Muscle of leg (tissue), 16 donors: Measurements from ENCODE around the gene MC4R. TPM values are rescaled to one million over a fixed set of nuclear protein-coding genes. Genes with fewer than 3 reads are reported as not detected.
A peak's percentile ranks its signal among the peaks of the same experiment; 100 is the strongest.
"Not testable (repeated sequence)": the region's sequence is repeated elsewhere in the genome, so short reads cannot be mapped to it uniquely, and the experiment has no call there.

Source experiments
- DNase-seq: peaks from one replicate; pipeline ENCODE4 v3.0.0; 2013
- H3K27ac ChIP-seq: one replicate; pipeline ENCODE4 v1.5.1; 2013; ENCODE audit warnings: mild to moderate bottlenecking, low read length, control low read depth
- H3K27me3 ChIP-seq: one replicate; pipeline ENCODE4 v1.6.1; 2013; ENCODE audit warnings: low read length; ENCODE audit not compliant: control insufficient read depth, insufficient read depth
- H3K36me3 ChIP-seq: one replicate; pipeline ENCODE4 v1.6.1; 2013; ENCODE audit warnings: low read length; ENCODE audit not compliant: control insufficient read depth, insufficient read depth
- H3K4me1 ChIP-seq: one replicate; pipeline ENCODE4 v1.6.1; 2013; ENCODE audit warnings: low read length; ENCODE audit not compliant: control insufficient read depth, insufficient read depth
- H3K4me3 ChIP-seq: one replicate; pipeline ENCODE4 v1.5.1; 2013; ENCODE audit warnings: low read length, control low read depth
- H3K9me3 ChIP-seq: replicated peaks from 2 replicates; pipeline ENCODE4 v1.6.1; 2013; ENCODE audit warnings: low read depth, low read length; ENCODE audit not compliant: control insufficient read depth
- WGBS: methylation state at CpG from one replicate; pipeline ENCODE4 v1.1.5; 2013; ENCODE audit warnings: missing lambda C conversion rate; ENCODE audit not compliant: insufficient coverage; 5-methylcytosine and 5-hydroxymethylcytosine counted together
- long read RNA-seq, 11 donors: transcript quantifications; one replicate each; lab custom pipeline, GENCODE V29; 2026
- polyA plus RNA-seq, 8 donors: library from polyadenylated mRNA; unstranded; fragments of 120-200 nt; gene quantifications; one replicate each; pipeline versions ENCODE4 v1.2.1 to v1.2.3, GENCODE V29; 2013; ENCODE audit warnings: inconsistent platforms in 1 of 8, low replicate concordance in 1 of 8; ENCODE audit not compliant: insufficient read length in 8 of 8, insufficient read depth in 1 of 8
- total RNA-seq: library from RNA; stranded (reverse); fragments of 120-200 nt; gene quantifications from one replicate; pipeline ENCODE4 v1.2.4, GENCODE V29; 2013

MC4R gene
- total RNA-seq (0.62 TPM), polyA plus RNA-seq (under 1 TPM; 0.22 to 0.43 (median 0.29) TPM)
- long read RNA-seq, donor 1: 0 reads
- long read RNA-seq, donor 2, partial matches to known transcripts: 0 of 1 reads
- long read RNA-seq, donor 2, other reads (novel, unspliced or antisense): 0 of 1 reads
- long read RNA-seq, donor 3, partial matches to known transcripts: 0 of 1 reads
- long read RNA-seq, donor 3, other reads (novel, unspliced or antisense): 0 of 1 reads
- long read RNA-seq, donor 4: 0 reads
- long read RNA-seq, donor 5: 0 reads
- long read RNA-seq, donor 6: 0 reads
- long read RNA-seq, donor 7: 0 reads
- long read RNA-seq, donor 8: 0 reads
- long read RNA-seq, donor 9: 0 reads
- long read RNA-seq, donor 10: 0 reads
- long read RNA-seq, donor 11: 0 reads

DNA sequence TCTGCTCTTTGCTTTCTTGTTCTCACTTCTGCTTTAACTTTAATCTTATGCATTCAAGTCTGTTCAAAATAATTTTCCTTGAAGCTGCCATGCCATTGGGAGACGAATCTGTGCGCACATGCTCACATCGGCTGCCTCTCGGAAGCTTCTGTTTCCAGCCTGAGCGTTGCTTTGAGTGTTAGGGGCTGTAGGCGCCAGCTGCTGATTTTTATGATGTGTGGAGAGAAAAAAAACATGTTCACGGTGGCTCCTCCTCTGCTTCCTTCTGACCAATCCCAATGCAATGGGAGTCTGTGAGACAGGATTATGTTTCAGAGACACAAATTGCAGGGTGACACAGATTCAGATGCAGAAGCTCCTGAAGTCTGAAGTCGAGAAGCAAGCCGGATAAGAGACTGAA lies at the start of gene MC4R:
TSS of gene MC4R (minus strand) at position 180 of the 400 bp plus-strand sequence. CDS start 426 bp downstream, outside the sequence.
- 0% methylated on average over 7 of the region's 9 CpGs for WGBS

DNA sequence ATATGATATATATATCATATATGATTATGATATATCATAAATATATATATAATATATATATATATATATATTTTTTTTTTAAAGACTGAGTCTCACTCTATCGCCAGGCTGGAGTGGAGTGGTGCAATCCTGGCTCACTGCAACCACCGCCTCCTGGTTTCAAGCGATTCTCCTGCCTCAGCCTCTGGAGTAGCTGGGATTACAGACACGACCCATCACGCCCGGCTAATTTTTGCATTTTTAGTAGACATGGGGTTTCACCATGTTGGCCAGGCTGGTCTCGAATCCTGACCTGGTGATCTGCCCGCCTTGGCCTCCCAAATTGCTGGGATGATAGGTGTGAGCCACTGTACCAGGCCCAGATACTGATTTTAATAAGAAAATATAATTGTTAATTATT lies 49.7 kb upstream of the MC4R start:
- DNase-seq, H3K36me3 ChIP-seq, H3K9me3 ChIP-seq, H3K4me1 ChIP-seq, H3K27me3 ChIP-seq, H3K27ac ChIP-seq, H3K4me3 ChIP-seq: not testable (repeated sequence)
- 96% methylated on average over 6 of the region's 8 CpGs for WGBS

More for the DNA sequence above, at the start of gene MC4R:
- peak within 1 kb of the TSS; percentile 15 for H3K27ac ChIP-seq
- H3K36me3 ChIP-seq: no peaks in the 10 kb centered on the region
- DNase-seq: peak; percentile 93
- H3K4me3 ChIP-seq: peak within 1 kb of the TSS; percentile 16
- peaks cover 4% of the 10 kb centered on the region for H3K4me1 ChIP-seq
- H3K9me3 ChIP-seq: no peaks in the 10 kb centered on the region
- no peaks in the 10 kb centered on the region for H3K27me3 ChIP-seq

DNA sequence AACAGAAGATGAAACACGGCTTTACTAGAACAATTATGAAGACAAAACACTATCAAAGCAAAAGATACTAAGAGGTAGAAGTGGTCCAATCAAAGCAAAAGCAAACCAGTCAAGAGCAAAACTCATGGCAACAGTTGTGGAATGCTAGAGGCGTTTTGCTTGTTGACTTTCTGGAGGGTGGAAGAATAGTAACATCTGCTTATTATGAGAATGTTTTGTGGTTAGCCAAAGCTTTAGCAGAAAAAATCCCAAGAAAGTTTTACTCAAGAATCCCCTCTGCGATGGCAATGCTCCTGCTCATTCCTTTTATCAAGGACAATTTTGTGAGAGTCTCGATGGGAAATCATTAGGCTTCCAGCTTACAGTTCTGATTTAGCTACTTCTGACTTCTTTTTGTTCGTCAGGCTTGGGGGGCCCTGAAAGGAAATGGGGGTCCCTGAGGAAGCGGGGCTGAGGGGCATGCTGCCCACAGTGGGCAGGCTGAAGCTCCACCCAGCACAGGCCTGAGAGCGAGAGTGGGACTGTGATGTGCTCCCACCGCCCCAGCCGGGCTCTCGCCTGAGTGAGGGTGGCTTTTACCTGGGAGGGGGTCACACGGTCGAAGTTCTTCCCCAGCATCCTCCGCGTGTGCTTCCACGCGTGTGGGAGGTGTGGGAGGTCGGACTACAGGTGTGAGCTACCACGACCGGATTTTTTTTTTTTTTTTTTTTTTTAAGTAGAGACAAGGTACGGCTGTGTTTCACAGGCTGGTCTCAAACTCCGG lies 49.0 kb upstream of the MC4R start:
- H3K27me3 ChIP-seq: no peaks in the 10 kb centered on the region
- no peaks in the 10 kb centered on the region for H3K4me1 ChIP-seq
- H3K9me3 ChIP-seq: no peaks in the 10 kb centered on the region
- WGBS: 87% methylated on average over 9 of the region's 21 CpGs
- H3K4me3 ChIP-seq: no peak overlapping the region
- DNase-seq: no peak
- no peak overlapping the region for H3K27ac ChIP-seq
- H3K36me3 ChIP-seq: no peaks in the 10 kb centered on the region

DNA sequence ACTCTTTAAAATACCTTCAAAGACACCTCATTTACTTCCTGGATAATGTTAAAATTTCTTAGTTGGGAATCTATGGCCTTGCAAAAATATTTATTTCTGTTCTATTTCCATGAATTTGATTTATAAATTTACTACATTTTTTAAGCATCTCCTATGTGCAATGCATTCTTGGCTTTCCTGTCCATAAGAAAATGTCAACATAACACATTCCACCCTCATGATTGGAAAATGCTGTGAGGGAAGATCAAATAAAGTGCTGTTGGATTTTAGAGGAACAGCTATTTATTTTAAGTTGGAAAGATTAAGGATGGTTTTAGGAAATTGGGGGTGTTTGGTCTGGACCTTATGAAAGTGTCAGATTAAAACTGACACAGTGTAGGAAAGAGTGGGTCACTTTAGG lies 45.4 kb upstream of the MC4R start:
- H3K4me1 ChIP-seq: no peaks in the 10 kb centered on the region
- DNase-seq: no peak
- H3K27me3 ChIP-seq: no peaks in the 10 kb centered on the region
- H3K4me3 ChIP-seq: no peak overlapping the region
- no peaks in the 10 kb centered on the region for H3K9me3 ChIP-seq
- H3K36me3 ChIP-seq: no peaks in the 10 kb centered on the region
- H3K27ac ChIP-seq: no peak overlapping the region

DNA sequence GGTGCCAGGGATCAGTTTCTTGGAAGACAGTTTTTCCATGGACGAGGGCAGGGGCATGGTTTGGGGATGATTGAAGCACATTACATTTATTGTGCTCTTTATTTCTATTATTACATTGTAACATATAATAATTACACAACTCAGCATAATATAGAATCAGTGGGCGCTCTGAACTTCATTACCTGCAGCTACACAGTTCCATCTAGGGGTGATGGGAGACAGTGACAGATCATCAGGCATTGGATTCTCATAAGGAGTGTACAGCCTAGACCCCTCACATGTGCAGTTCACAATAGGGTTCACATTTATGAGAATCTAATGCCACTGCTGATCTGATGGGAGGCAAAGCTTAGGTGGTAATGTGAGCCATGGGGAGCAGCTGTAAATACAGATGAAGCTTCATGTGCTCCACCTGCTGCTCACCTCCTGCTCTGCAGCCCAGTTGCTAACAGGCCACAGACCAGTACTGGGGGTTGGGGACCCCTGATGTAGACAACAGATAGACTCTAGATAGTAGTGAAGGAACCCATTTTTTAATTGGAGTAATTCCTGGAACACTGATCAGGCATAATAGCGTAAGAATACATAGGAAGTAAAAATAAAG lies 41.5 kb upstream of the MC4R start:
- no peak for DNase-seq
- WGBS: no CpG with 5 or more reads among the region's 3 CpGs
- Histone ChIP-seq H3K4me3 (no peak overlapping the region), H3K36me3 (no peaks in the 10 kb centered on the region), H3K4me1 (no peaks in the 10 kb centered on the region), H3K9me3 (no peaks in the 10 kb centered on the region), H3K27ac (no peak overlapping the region), H3K27me3 (no peaks in the 10 kb centered on the region)

DNA sequence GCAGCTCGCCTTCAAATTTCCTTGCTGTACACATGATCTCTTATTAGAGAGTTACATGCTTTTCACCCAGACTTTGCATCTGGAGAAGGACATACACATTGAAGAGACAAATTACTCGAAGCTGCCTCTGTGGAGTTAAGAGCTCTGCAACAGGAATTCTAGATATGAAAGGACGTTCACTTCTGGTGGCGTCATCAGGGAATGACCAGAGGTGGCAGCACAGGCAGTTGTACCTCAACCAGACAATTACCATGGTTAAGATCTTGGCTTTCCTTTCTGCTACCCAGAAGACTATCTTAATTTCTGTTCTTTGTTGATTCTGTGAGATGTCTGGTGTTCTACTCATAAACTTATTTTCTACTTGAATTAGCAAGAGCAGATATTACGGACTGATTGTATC lies 39.1 kb upstream of the MC4R start:
- H3K9me3 ChIP-seq: no peaks in the 10 kb centered on the region
- no peaks in the 10 kb centered on the region for H3K4me1 ChIP-seq
- no peaks in the 10 kb centered on the region for H3K27me3 ChIP-seq
- no peak overlapping the region for H3K27ac ChIP-seq
- peak; percentile 4 for DNase-seq
- H3K4me3 ChIP-seq: no peak overlapping the region
- WGBS: 76% methylated on average over 3 of the region's 5 CpGs
- H3K36me3 ChIP-seq: no peaks in the 10 kb centered on the region

DNA sequence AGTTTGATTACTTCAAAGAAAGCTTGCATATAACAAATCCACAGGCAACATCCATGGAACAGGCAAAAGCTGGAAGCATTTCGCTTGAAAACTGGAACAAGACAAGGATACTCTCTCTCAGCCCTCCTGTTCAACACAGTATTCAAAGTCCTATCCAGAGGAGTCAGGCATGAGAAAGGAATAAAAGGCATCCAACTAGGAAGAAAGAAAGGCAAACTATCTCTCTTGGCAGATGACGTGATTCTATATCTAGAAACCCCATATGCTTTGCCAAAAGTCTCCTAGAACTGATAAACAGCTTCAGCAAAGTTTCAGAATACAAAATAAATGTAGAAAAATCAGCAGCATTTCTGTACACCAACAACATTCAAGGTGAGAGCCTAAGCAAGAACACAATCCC lies 34.1 kb upstream of the MC4R start:
- Histone ChIP-seq H3K4me3 (no peak overlapping the region), H3K36me3 (no peaks in the 10 kb centered on the region), H3K27ac (no peak overlapping the region), H3K4me1 (no peaks in the 10 kb centered on the region), H3K9me3 (no peaks in the 10 kb centered on the region), H3K27me3 (no peaks in the 10 kb centered on the region)
- DNase-seq: peak; percentile 9
- WGBS: no CpG with 5 or more reads among the region's 2 CpGs

DNA sequence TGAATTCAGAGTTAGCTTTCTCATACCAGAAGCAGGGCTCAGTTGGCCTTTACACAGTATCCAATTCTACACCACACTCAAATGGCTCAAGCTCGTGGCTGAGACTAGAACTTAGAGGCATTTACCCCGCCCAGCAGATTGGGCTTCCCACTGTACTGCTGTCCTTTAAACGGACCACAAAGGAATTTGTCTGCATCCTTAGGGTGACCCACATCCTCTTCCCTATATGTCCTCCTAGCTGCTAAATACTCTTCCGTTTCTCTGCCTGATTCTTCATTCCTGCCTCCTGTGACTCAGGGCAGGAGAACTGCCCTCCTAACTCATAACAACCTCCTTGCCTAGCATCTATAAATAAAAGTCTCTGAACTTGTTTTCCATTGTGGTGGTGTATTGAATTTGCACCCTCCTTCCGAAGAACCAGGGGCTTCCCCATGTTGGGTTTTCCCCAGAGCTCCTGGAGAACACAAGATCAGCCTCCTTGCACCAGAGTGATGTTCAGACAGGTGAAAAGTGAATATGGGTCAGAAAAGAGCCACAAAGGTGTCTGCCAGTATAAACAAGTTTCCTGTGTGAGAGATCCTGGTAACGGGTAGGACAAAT lies 32.0 kb upstream of the MC4R start:
- WGBS: 64% methylated on average over 5 of the region's 6 CpGs
- Histone ChIP-seq H3K36me3 (no peaks in the 10 kb centered on the region), H3K4me1 (no peaks in the 10 kb centered on the region), H3K9me3 (no peaks in the 10 kb centered on the region), H3K27ac (no peak overlapping the region), H3K27me3 (no peaks in the 10 kb centered on the region), H3K4me3 (no peak overlapping the region)
- no peak for DNase-seq

DNA sequence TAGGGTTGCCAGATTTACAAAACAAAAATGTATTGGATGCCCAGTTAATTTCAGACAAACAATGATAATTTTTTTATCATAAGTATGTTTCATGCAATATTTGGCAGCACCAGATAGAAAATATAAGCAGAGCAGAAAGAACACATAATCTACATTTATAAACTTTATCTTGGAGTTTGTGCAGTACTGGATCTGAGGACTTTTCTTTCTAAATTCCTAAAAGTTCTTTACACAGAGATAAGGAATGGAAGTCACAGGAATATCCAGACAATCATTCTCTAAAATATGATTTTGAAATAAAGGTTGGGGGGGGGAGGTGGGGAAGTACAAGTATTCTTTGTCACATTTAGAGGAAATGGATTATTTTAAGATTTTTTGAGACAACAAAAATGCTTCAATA lies 28.8 kb upstream of the MC4R start:
- Histone ChIP-seq H3K4me1 (no peaks in the 10 kb centered on the region), H3K9me3 (no peaks in the 10 kb centered on the region)

More for the DNA sequence above, 28.8 kb upstream of the MC4R start:
- no peak for DNase-seq
- no peak overlapping the region for H3K27ac ChIP-seq
- H3K27me3 ChIP-seq: no peaks in the 10 kb centered on the region
- no peaks in the 10 kb centered on the region for H3K36me3 ChIP-seq
- H3K4me3 ChIP-seq: no peak overlapping the region
